Right ventricle myocardium inferior (tissue), 1 donor: ENCODE results near the gene MCEE. TPM values are rescaled to one million over a fixed set of nuclear protein-coding genes. Genes with fewer than 3 reads are reported as not detected.

Experiments
- ATAC-seq: fragments of 200-7000 bp; cut with Tn5 transposase; one replicate; pipeline ENCODE4 v1.9.1; 2020; ENCODE audit warnings: mild to moderate bottlenecking, moderate library complexity
- DNase-seq: peaks from one replicate; pipeline ENCODE4 v3.0.0; 2021; ENCODE audit errors: missing footprints
- intact Hi-C: fragments of 100-400 bp; cut with DNase I; formaldehyde crosslinking; loops from one replicate; pipeline ENCODE4 v1.11.0; 2022
- total RNA-seq: library from RNA; stranded (reverse); fragmentation: NEBNext Ultra II Directional; extraction: Animal tissue kit (Norgen Biotek cat#: 25700); gene quantifications from one replicate; pipeline ENCODE4 v1.2.1, GENCODE V29; 2021
- donor health status: DM: no; HTN: yes; CAD: no; lungs with severe emphysema.

The MCEE gene
- total RNA-seq, 1 donor from 2014 or later, result 42.2 TPM

DNA sequence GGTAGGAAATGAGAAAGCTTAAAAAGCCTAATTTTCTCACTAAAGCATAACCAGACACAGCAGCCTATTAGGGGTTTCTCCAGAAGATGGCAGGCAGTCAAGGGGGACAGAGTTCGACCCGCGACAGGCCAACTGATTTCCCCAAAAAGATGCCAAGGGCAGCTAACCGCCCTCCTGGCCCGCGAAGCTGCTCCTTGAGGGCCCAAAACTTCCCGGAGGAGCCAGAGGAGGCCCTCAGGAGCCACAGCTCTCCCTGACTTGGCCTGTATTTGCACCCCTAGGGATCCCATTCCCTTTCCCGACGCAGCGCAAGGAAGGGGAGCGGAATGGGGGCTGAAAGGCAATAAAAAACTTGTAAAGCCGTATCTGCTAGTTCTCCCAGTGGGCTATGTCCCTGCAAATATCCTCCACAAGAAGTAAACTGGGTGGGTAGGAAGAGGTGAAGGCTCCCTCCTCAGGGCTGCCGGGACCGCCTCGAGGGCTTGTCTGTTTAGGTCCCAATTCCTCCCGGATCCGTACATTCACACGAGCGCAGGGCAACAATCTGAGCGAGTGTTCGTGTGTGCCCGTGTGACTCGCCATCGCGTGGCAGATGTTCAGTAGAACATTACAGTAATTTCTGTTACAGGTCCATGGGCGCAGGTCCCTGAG, 62.3 kb downstream of the MCEE start:
- intact Hi-C loops, result loop anchor here (2.0 kb wide), 2 partner anchors 63 to 73 kb away; partner anchors contain the start of genes MCEE, MPHOSPH10 and TEX261
- peak; percentile 23 for ATAC-seq
- no peak for DNase-seq

DNA sequence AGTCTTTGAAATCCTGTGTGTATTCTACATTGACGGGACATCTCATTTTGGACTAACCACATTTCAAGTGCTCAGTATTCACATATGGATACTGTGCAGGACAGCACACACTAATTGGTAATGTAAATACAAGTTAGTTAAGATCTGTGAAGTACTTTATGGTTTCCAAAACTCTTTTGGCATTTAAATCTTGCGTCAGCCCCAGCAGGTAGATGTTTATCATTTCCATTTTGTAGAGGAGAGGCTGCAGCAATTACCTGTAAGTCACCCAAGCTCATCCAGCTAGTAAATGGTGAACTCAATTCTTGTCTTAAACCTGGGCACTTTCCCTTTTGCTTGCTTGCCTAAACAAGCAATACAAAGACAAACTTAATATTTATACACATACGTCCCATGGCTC, 63.2 kb downstream of the MCEE start:
- ATAC-seq, result no peak
- no peak for DNase-seq
- intact Hi-C loops, result no loop called here

DNA sequence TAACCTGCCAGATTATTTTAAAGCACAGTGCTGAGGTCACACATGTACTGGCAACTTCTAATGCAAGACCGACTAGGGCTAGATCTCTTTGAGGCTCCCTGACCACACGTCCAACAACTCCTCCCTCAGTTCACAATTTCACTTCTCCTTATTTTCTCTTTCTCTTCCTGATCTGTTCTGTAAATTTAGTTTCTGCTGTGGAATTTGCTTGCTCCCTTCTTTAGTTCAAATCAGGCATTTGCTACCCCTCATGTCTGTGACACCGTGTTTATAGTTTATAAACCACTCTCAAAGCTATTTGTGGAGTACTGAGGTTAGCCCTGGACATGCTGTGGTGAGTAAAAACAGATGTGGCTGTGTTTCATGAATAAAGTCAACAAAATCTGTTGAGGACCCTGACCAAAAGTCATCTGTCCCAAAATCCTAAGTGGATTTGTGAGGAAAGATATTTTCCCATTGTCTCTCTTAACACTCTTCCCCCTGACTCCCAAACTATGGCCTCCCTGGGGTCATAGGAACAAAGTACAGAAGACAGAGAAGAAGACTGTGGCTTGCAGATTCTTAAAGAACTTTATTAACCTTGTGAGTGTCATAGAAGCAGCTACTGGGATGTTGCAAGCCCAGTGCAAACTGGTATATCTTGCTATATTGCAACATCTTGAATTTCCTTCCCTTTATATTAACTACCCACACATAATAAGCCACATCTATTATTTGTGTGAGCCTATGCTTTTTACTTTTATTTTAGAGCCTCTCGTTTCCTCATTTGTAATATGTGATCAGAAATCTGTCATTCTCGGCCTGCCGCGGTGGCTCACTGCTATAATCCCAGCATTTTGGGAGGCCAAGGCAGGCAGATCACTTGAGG, 65.0 kb downstream of the MCEE start:
- intact Hi-C loops, result no loop called here
- ATAC-seq (no peak), DNase-seq (no peak)

DNA sequence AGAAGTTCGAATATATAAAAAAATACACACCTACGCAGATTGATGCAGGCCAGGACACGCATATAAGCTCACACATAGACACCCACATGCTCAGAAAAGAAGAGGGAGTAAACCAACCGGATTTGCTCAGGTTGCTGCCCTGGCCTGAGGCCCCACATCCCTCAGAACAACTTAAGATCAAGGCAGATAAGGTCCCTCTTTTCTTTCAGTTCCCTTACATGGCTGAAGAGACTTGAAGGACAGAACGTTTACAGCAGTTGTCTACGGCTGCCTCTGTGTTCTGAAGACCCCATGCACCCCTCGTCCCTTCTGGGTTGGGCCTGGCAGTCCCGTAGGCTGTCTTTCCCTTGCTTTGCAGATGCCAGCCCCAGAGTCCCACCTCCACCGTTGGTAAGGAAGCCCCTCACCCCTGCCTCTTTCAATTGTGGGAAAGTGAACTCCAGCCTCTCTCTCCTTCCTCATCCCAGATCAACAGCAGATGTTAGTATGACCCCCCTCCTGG, 65.9 kb downstream of the MCEE start:
- DNase-seq (no peak), ATAC-seq (no peak)
- intact Hi-C loops, result no loop called here

DNA sequence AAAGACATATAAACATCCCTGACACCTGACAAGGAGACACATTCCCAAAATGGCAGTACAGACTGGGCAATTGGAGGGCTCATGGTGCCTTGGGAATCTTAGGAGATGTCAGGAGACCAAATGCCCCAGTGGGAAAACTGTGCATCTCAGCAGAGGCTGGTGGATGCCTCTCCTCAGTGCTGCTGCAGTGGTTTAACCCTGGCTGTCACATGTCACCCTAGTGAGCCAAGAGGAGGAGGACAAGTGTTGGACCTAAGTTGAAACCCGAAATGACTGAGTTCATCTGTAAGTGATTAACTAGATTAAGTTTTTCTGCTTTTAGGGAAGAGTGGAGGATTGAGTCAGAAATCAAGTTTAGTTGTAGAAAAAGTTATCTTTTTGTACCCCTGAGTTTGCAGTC, 66.8 kb downstream of the MCEE start:
- no peak for ATAC-seq
- intact Hi-C loops, result no loop called here
- DNase-seq, result no peak

DNA sequence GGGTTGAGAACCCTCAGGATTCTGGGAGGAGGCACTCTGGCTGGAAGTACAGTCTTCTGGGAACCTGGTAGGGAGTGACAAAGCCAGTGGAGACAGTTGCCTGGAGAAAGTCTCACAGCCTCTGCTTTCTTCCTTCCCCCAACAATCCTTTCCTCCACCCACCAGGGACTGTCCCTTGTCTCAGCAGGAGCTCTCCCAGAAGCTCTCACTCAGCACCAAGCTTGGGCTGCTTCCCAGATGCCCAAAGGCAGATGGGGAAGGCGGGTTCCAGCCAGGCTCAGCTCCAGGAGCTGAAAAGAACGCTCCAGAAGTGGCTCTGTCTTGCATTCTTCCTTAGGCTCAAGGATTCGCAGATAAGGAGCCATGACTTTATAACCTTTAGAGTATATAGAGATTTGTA, 69.2 kb downstream of the MCEE start:
- ATAC-seq (no peak), DNase-seq (no peak)
- intact Hi-C loops, result no loop called here

DNA sequence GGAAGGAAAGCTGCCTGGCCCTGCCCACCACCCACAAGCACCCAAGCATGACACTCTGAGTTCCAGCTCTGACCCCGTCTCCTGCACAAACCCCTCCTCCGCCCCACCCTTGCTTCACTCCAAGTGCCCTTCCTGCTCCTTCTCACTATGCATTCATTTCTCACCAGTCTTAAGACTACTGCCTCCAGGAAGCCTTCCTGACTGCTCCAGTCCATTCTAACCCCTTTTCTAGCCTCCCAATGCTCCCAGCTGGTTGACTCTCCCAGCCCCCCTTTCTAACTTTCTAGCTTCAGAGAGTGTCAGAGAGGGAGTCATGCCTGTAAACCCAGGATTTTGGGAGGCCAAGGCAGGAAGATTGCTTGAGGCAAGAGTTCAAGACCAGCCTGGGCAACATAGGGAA, 69.8 kb downstream of the MCEE start:
- DNase-seq (no peak), ATAC-seq (no peak)
- intact Hi-C loops, result no loop called here

Other genes starting within 250 kb of the MCEE start
- 0.30 TPM for gene VAX2, start 229.7 kb downstream of the MCEE start, total RNA-seq
- gene ATP6V1B1, start 194.3 kb downstream of the MCEE start, total RNA-seq, result not detected
- 0.54 TPM for gene ANKRD53, start 151.6 kb downstream of the MCEE start, total RNA-seq
- 63.8 TPM for gene TEX261, start 135.4 kb downstream of the MCEE start, total RNA-seq
- gene NAGK, start 61.6 kb downstream of the MCEE start, total RNA-seq, result 56.0 TPM
- gene MPHOSPH10, start 405 bp upstream of the MCEE start, total RNA-seq, result 21.0 TPM
- 64.9 TPM for gene PAIP2B, start 96.9 kb upstream of the MCEE start, total RNA-seq
- 91.9 TPM for gene ZNF638, start 201.6 kb upstream of the MCEE start, total RNA-seq